PC-3 (cell line): ENCODE data around the gene SPATA18. TPM values are rescaled to one million over a fixed set of nuclear protein-coding genes. Genes with fewer than 3 reads are reported as not detected.

Experiments used
- ATAC-seq: fragments of 200-7000 bp; cut with Tn5 transposase; 2 replicates; pipeline ENCODE4 v1.9.1; 2020; ENCODE audit warnings: mild to moderate bottlenecking, moderate library complexity
- Bru-seq: library from RNA; stranded (reverse); fragments of 400-500 nt; gene quantifications from one replicate; lab custom pipeline; 2021; lab: Mats Ljungman, UMichigan
- BruChase-seq, 2 experiments: library from RNA; stranded (reverse); fragments of 400-500 nt; gene quantifications; one replicate each; lab custom pipeline; 2021; lab: Mats Ljungman, UMichigan
- BruUV-seq: library from RNA; stranded (reverse); fragments of 400-500 nt; replicated peaks from 2 replicates; lab custom pipeline; 2021; lab: Mats Ljungman, UMichigan
- CTCF ChIA-PET: fragments of 300-600 bp; sonication (Branson Sonifier 250); formaldehyde crosslinking; loops from one replicate; lab custom pipeline; 2022; ENCODE audit warnings: antibody characterized with exemption; lab: Charles Lee
- POLR2A ChIA-PET: fragments of 300-600 bp; sonication (Branson Sonifier 250); formaldehyde crosslinking; loops from one replicate; lab custom pipeline; 2022; ENCODE audit warnings: antibody characterized with exemption; ENCODE audit not compliant: unreplicated experiment; lab: Charles Lee
- DNase-seq: peaks from one replicate; pipeline ENCODE4 v3.0.0-alpha.2; 2015
- H2AFZ ChIP-seq: fragments of 300-600 bp; sonication (generic); 2 replicates; pipeline ENCODE4 v1.6.0; 2016; ENCODE audit warnings: antibody characterized with exemption, low read length
- H3F3A ChIP-seq: fragments of 300-600 bp; sonication (generic); one replicate; pipeline ENCODE4 v1.6.0; 2017; ENCODE audit warnings: antibody characterized with exemption, low read length, control low read depth, mild to moderate bottlenecking; ENCODE audit not compliant: unreplicated experiment
- H3K27ac ChIP-seq: fragments of 300-600 bp; sonication (generic); 2 replicates; pipeline ENCODE4 v1.5.1; 2016; ENCODE audit warnings: mild to moderate bottlenecking, low read length
- H3K27me3 ChIP-seq: fragments of 300-600 bp; sonication (generic); 2 replicates; pipeline ENCODE4 v1.6.1; 2016; ENCODE audit warnings: low read length, mixed read lengths
- H3K36me3 ChIP-seq: fragments of 300-600 bp; sonication (generic); 2 replicates; pipeline ENCODE4 v1.6.1; 2016; ENCODE audit warnings: low read depth, mixed run types, low read length, mixed read lengths
- H3K4me1 ChIP-seq: fragments of 300-600 bp; sonication (generic); 2 replicates; pipeline ENCODE4 v1.5.1; 2016; ENCODE audit warnings: low read length; ENCODE audit not compliant: insufficient read depth
- H3K4me2 ChIP-seq: fragments of 300-600 bp; sonication (generic); 2 replicates; pipeline ENCODE4 v1.6.0; 2016; ENCODE audit warnings: low read length
- H3K4me3 ChIP-seq: fragments of 300-600 bp; sonication (generic); 2 replicates; pipeline ENCODE4 v1.5.1; 2016; ENCODE audit warnings: mild to moderate bottlenecking, low read length, mixed read lengths
- H3K79me2 ChIP-seq: fragments of 300-600 bp; sonication (generic); 2 replicates; pipeline ENCODE4 v1.6.1; 2017; ENCODE audit warnings: low read length, mixed read lengths
- H3K9ac ChIP-seq: fragments of 300-600 bp; sonication (generic); 2 replicates; pipeline ENCODE4 v1.6.0; 2016; ENCODE audit warnings: mild to moderate bottlenecking, low read length
- H3K9me2 ChIP-seq: fragments of 300-600 bp; sonication (generic); replicated peaks from 2 replicates; pipeline ENCODE4 v1.6.1; 2016; ENCODE audit warnings: mixed run types, low read length, mixed read lengths
- H3K9me3 ChIP-seq: fragments of 300-600 bp; sonication (generic); 2 replicates; pipeline ENCODE4 v1.6.1; 2016; ENCODE audit warnings: low read length, mixed read lengths
- H4K20me1 ChIP-seq: fragments of 300-600 bp; sonication (generic); 2 replicates; pipeline ENCODE4 v1.6.1; 2016; ENCODE audit warnings: low read length, mixed read lengths
- EZH2 ChIP-seq: fragments of 300-600 bp; sonication (generic); IDR thresholded peaks from one replicate; pipeline ENCODE4 v1.6.1; 2017; ENCODE audit warnings: antibody characterized with exemption, mild to moderate bottlenecking, low read length; ENCODE audit not compliant: unreplicated experiment
- EZH2phosphoT487 ChIP-seq: fragments of 300-600 bp; sonication (generic); IDR thresholded peaks from 2 replicates; pipeline ENCODE4 v1.6.1; 2018; ENCODE audit warnings: mild to moderate bottlenecking, antibody characterized with exemption, low read length, borderline replicate concordance
- intact Hi-C: fragments of 100-400 bp; cut with micrococcal nuclease; formaldehyde crosslinking; loops from 2 replicates; pipeline ENCODE4 v1.9.0; 2023
- long read RNA-seq: library from polyadenylated mRNA; unstranded; transcript quantifications from one replicate; pipeline ENCODE4 v2.0.0, GENCODE V29; 2021; ENCODE audit not compliant: unreplicated experiment
- total RNA-seq: library from RNA; depleted of rRNA; stranded (reverse); fragments of >200 nt; gene quantifications from 2 replicates; pipeline ENCODE4 v1.2.3, GENCODE V29; 2014; rRNA removed
- TF ChIP-seq, protein P1 (sequence below): fragments of 300-600 bp; sonication (generic); conservative IDR thresholded peaks from 2 replicates; pipeline ENCODE4 v1.5.1; 2017; ENCODE audit warnings: antibody characterized with exemption, low read depth, mild to moderate bottlenecking, low read length

Gene SPATA18, protein sequence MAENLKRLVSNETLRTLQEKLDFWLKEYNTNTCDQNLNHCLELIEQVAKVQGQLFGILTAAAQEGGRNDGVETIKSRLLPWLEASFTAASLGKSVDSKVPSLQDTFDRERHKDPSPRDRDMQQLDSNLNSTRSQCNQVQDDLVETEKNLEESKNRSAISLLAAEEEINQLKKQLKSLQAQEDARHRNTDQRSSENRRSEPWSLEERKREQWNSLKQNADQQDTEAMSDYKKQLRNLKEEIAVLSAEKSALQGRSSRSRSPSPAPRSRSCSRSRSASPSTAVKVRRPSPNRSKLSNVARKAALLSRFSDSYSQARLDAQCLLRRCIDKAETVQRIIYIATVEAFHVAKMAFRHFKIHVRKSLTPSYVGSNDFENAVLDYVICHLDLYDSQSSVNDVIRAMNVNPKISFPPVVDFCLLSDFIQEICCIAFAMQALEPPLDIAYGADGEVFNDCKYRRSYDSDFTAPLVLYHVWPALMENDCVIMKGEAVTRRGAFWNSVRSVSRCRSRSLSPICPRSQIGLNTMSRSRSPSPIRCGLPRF
- total RNA-seq (not detected in 2 replicates), Bru-seq, nascent RNA (percentile 11 among the genes with signal in this experiment), BruChase-seq, experiment 1, labeled RNA remaining after a 6-hour chase (percentile 38 among the genes with signal in this experiment), BruChase-seq, experiment 2, labeled RNA remaining after a 2-hour chase (percentile 40 among the genes with signal in this experiment)
- long read RNA-seq: 0 reads

- DNase-seq: no peak
- intact Hi-C loops: no loop called here
- ChIA-PET POLR2A (no interaction called here), CTCF (no interaction called here)
- H3K9me3 ChIP-seq: no peaks in the 10 kb centered on the region
- no peaks in the 10 kb centered on the region for H3F3A ChIP-seq
- no peak within 1 kb of the TSS for H3K9ac ChIP-seq
- no peak for ATAC-seq
- H3K27ac ChIP-seq: no peak within 1 kb of the TSS
- no peaks in the 10 kb centered on the region for H3K27me3 ChIP-seq
- no peak within 1 kb of the TSS for H3K4me3 ChIP-seq
- no peaks in the 10 kb centered on the region for H4K20me1 ChIP-seq
- no peaks in the 10 kb centered on the region for H3K79me2 ChIP-seq
- H3K4me2 ChIP-seq: no peak within 1 kb of the TSS
- no peaks in the 10 kb centered on the region for H3K9me2 ChIP-seq
- H3K4me1 ChIP-seq: no peaks in the 10 kb centered on the region
- BruUV-seq: no TSS peak
- no peaks in the 10 kb centered on the region for H3K36me3 ChIP-seq
- TF ChIP-seq EZH2 (no peak), EZH2phosphoT487 (no peak)
- TF ChIP-seq, protein P1, sequence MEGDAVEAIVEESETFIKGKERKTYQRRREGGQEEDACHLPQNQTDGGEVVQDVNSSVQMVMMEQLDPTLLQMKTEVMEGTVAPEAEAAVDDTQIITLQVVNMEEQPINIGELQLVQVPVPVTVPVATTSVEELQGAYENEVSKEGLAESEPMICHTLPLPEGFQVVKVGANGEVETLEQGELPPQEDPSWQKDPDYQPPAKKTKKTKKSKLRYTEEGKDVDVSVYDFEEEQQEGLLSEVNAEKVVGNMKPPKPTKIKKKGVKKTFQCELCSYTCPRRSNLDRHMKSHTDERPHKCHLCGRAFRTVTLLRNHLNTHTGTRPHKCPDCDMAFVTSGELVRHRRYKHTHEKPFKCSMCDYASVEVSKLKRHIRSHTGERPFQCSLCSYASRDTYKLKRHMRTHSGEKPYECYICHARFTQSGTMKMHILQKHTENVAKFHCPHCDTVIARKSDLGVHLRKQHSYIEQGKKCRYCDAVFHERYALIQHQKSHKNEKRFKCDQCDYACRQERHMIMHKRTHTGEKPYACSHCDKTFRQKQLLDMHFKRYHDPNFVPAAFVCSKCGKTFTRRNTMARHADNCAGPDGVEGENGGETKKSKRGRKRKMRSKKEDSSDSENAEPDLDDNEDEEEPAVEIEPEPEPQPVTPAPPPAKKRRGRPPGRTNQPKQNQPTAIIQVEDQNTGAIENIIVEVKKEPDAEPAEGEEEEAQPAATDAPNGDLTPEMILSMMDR: no peak
- no peak within 1 kb of the TSS for H2AFZ ChIP-seq
These were observed at the start of gene SPATA18 for GRCh38 chr4:52051213-52051614. SPATA18 (plus strand) TSS chr4:52051304; CDS start chr4:52051705, 401 bp downstream.

GRCh38 chr4:52001616-52002015 lies 49.5 kb upstream of the SPATA18 start:
- DNase-seq (peak; percentile 88), ATAC-seq (peak; percentile 92)
- ChIA-PET POLR2A (no interaction called here), CTCF (no interaction called here)
- intact Hi-C loops: loop anchor here (2.0 kb wide), 1 partner anchor 59 kb away; no protein-coding TSS in a partner anchor
- H3K36me3 ChIP-seq: no peaks in the 10 kb centered on the region
- BruUV-seq: no TSS peak
- H3K79me2 ChIP-seq: no peaks in the 10 kb centered on the region
- H3K9me2 ChIP-seq: no peaks in the 10 kb centered on the region
- H4K20me1 ChIP-seq: no peaks in the 10 kb centered on the region
- H3K9me3 ChIP-seq: no peaks in the 10 kb centered on the region
- H2AFZ ChIP-seq: no peak overlapping the region
- TF ChIP-seq EZH2 (no peak), EZH2phosphoT487 (no peak)
- TF ChIP-seq, protein P1: no peak
- H3F3A ChIP-seq: no peaks in the 10 kb centered on the region
- no peaks in the 10 kb centered on the region for H3K27me3 ChIP-seq
- H3K4me3 ChIP-seq: no peak overlapping the region
- no peak overlapping the region for H3K9ac ChIP-seq
- H3K27ac ChIP-seq: no peak overlapping the region
- peak overlapping the region; percentile 19 for H3K4me2 ChIP-seq
- H3K4me1 ChIP-seq: peaks cover 26% of the 10 kb centered on the region
